DOHH2 (cell line): Measurements from ENCODE around the gene LRRIQ3.

Source experiments
- H3F3A ChIP-seq: fragments of 200-600 bp; sonication (generic), shearing (Covaris generic); 2 replicates; pipeline ENCODE4 v1.6.0; 2016; ENCODE audit warnings: antibody characterized with exemption, mild to moderate bottlenecking; ENCODE audit not compliant: control insufficient read depth, insufficient read depth
- H3K27ac ChIP-seq: fragments of 200-600 bp; sonication (generic); 2 replicates; pipeline ENCODE4 v1.5.1; 2014; ENCODE audit warnings: low read depth, mild to moderate bottlenecking, low read length, moderate library complexity
- H3K27me3 ChIP-seq: fragments of 200-600 bp; sonication (generic); 2 replicates; pipeline ENCODE4 v1.6.1; 2014; ENCODE audit warnings: mild to moderate bottlenecking, low read length, mixed read lengths; ENCODE audit not compliant: control insufficient read depth
- H3K36me3 ChIP-seq: fragments of 200-600 bp; sonication (generic); 2 replicates; pipeline ENCODE4 v1.6.1; 2014; ENCODE audit warnings: mild to moderate bottlenecking, low read length, moderate library complexity, mixed read lengths; ENCODE audit not compliant: control insufficient read depth
- H3K4me1 ChIP-seq: fragments of 200-600 bp; sonication (generic); 2 replicates; pipeline ENCODE4 v1.6.1; 2014; ENCODE audit warnings: mild to moderate bottlenecking, low read length, mixed read lengths; ENCODE audit not compliant: control insufficient read depth
- H3K4me2 ChIP-seq: fragments of 200-600 bp; sonication (generic); 2 replicates; pipeline ENCODE4 v1.6.0; 2014; ENCODE audit warnings: mild to moderate bottlenecking, low read length, moderate library complexity
- H3K4me3 ChIP-seq: fragments of 200-600 bp; sonication (generic); 2 replicates; pipeline ENCODE4 v1.5.1; 2014; ENCODE audit warnings: mild to moderate bottlenecking, low read length, mixed read lengths
- H3K79me2 ChIP-seq: fragments of 200-600 bp; sonication (generic); 2 replicates; pipeline ENCODE4 v1.6.1; 2014; ENCODE audit warnings: mild to moderate bottlenecking, low read length, mixed read lengths; ENCODE audit not compliant: control insufficient read depth
- H3K9me2 ChIP-seq: fragments of 200-600 bp; sonication (generic); replicated peaks from 2 replicates; pipeline ENCODE4 v1.6.1; 2014; ENCODE audit warnings: mild to moderate bottlenecking, low read length, mixed read lengths; ENCODE audit not compliant: control insufficient read depth
- H3K9me3 ChIP-seq: fragments of 200-600 bp; sonication (generic); 2 replicates; pipeline ENCODE4 v1.6.1; 2014; ENCODE audit warnings: antibody characterized with exemption, low read length, mixed read lengths; ENCODE audit not compliant: control insufficient read depth, insufficient read depth
- H4K20me1 ChIP-seq: fragments of 200-600 bp; sonication (generic); 2 replicates; pipeline ENCODE4 v1.6.0; 2014; ENCODE audit warnings: low read depth, mild to moderate bottlenecking, antibody characterized with exemption, low read length, moderate library complexity; ENCODE audit not compliant: control insufficient read depth, insufficient read depth
- EZH2phosphoT487 ChIP-seq: fragments of 200-600 bp; sonication (generic); IDR thresholded peaks from 2 replicates; pipeline ENCODE4 v1.6.1; 2017; ENCODE audit warnings: borderline replicate concordance, mild to moderate bottlenecking, antibody characterized with exemption, low read length, moderate library complexity, mixed read lengths
- TF ChIP-seq, protein P1 (sequence below): fragments of 200-600 bp; sonication (generic); IDR thresholded peaks from one replicate; pipeline ENCODE4 v1.5.1; 2014; ENCODE audit warnings: antibody characterized with exemption, mild to moderate bottlenecking, low read depth, low read length; ENCODE audit not compliant: poor library complexity, severe bottlenecking

Gene LRRIQ3

GRCh38 chr1:74197657-74198552, at the start of gene LRRIQ3, which contains the start of gene FPGT:
LRRIQ3 (minus strand) TSS chr1:74198176; CDS start chr1:74183684, 14,492 bp downstream.
FPGT (plus strand) TSS chr1:74198242; CDS start chr1:74198279, 37 bp downstream.
- no peaks in the 10 kb centered on the region for H3F3A ChIP-seq
- peak within 1 kb of the TSS; percentile 93 for H3K4me3 ChIP-seq
- peak within 1 kb of the TSS; percentile 52 for H3K27ac ChIP-seq
- H3K79me2 ChIP-seq: peaks cover 3% of the 10 kb centered on the region; the same call in 1 of the 2 replicates
- no peaks in the 10 kb centered on the region for H3K9me3 ChIP-seq
- no peak for TF ChIP-seq EZH2phosphoT487
- TF ChIP-seq, protein P1, sequence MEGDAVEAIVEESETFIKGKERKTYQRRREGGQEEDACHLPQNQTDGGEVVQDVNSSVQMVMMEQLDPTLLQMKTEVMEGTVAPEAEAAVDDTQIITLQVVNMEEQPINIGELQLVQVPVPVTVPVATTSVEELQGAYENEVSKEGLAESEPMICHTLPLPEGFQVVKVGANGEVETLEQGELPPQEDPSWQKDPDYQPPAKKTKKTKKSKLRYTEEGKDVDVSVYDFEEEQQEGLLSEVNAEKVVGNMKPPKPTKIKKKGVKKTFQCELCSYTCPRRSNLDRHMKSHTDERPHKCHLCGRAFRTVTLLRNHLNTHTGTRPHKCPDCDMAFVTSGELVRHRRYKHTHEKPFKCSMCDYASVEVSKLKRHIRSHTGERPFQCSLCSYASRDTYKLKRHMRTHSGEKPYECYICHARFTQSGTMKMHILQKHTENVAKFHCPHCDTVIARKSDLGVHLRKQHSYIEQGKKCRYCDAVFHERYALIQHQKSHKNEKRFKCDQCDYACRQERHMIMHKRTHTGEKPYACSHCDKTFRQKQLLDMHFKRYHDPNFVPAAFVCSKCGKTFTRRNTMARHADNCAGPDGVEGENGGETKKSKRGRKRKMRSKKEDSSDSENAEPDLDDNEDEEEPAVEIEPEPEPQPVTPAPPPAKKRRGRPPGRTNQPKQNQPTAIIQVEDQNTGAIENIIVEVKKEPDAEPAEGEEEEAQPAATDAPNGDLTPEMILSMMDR: no peak
- H3K27me3 ChIP-seq: 0 out of 2 replicates have a peak, but pooled peaks cover 5% of the 10 kb centered on the region
- H4K20me1 ChIP-seq: no peaks in the 10 kb centered on the region
- H3K36me3 ChIP-seq: peaks cover 8% of the 10 kb centered on the region; the same call in 1 of the 2 replicates
- H3K9me2 ChIP-seq: no peaks in the 10 kb centered on the region
- peaks cover 18% of the 10 kb centered on the region for H3K4me1 ChIP-seq
- H3K4me2 ChIP-seq: peak within 1 kb of the TSS; percentile 97

DNA sequence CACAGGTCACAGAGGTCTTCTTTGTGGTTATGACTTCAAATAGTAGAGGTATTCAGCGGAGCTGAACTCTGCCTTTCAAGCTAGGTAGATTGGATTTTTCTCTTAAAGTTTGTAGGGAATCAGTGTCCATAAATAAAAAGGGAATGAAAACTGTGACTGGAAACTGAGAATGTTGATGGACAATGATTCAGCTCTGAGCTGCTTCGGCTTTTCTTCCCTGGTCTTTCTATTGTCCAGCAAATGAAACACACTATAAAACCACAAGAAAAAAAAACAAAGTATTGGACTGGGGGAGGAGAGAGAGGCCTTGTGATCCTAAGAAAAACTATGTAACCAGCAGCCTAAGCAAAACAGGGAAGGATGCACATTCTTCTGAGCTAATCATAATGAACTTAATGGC, 48.3 kb upstream of the LRRIQ3 start:
- Histone ChIP-seq H3K27me3 (no peaks in the 10 kb centered on the region), H3K27ac (no peak overlapping the region), H3K36me3 (no peaks in the 10 kb centered on the region), H3F3A (no peaks in the 10 kb centered on the region), H3K9me2 (no peaks in the 10 kb centered on the region), H3K9me3 (no peaks in the 10 kb centered on the region), H3K4me1 (no peaks in the 10 kb centered on the region), H3K4me2 (no peak overlapping the region), H4K20me1 (no peaks in the 10 kb centered on the region), H3K79me2 (no peaks in the 10 kb centered on the region), H3K4me3 (no peak overlapping the region)
- no peak for TF ChIP-seq EZH2phosphoT487
- TF ChIP-seq, protein P1: no peak

DNA sequence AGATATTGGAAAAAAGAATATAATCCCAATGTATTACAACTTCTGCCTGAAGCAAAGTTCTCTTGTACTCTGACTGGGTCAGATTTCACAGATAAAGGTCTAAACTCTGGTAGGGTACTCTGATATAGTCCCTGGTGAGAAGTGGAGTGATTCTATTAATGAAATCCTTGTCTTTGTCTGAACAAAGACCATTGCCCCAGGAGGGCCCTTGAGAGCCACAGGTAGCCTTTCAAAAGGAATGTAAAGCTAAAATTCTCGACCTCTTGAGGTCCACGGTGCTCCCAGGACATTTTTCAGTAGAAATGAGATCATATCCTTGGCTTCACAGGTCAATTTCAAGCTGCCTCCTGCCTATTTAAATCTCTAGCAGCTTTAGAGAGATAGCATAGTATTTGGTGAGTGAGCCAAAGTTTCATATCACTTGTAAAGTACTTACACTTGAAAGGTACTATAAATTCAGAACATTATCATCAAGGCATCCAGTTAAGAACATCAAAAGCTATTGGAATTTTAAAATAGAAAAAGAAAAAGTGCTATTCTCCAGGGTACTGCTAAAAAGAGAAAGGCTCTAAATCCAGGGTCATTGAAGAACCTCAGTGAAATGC, 47.3 kb upstream of the LRRIQ3 start:
- Histone ChIP-seq H4K20me1 (no peaks in the 10 kb centered on the region), H3K79me2 (no peaks in the 10 kb centered on the region), H3K4me1 (no peaks in the 10 kb centered on the region), H3F3A (no peaks in the 10 kb centered on the region), H3K27ac (no peak overlapping the region), H3K4me3 (no peak overlapping the region), H3K9me3 (no peaks in the 10 kb centered on the region), H3K36me3 (no peaks in the 10 kb centered on the region), H3K9me2 (no peaks in the 10 kb centered on the region), H3K4me2 (no peak overlapping the region), H3K27me3 (no peaks in the 10 kb centered on the region)
- no peak for TF ChIP-seq EZH2phosphoT487
- TF ChIP-seq, protein P1: no peak
